KMS-11 (cell line): ENCODE data around the gene SYNPO2.

Experiments used
- H2AFZ ChIP-seq: fragments of 200-600 bp; sonication (generic); 2 replicates; pipeline ENCODE4 v1.6.1; 2016; ENCODE audit warnings: antibody characterized with exemption, mixed run types, low read depth
- H3K27ac ChIP-seq: fragments of 200-600 bp; sonication (generic); 2 replicates; pipeline ENCODE4 v1.6.1; 2016; ENCODE audit warnings: mild to moderate bottlenecking, mixed run types
- H3K27me3 ChIP-seq: fragments of 200-600 bp; sonication (generic); 2 replicates; pipeline ENCODE4 v1.6.1; 2017; ENCODE audit warnings: mild to moderate bottlenecking, low read depth, mixed run types, moderate library complexity; ENCODE audit not compliant: insufficient read depth
- H3K36me3 ChIP-seq: fragments of 200-600 bp; sonication (generic); 2 replicates; pipeline ENCODE4 v1.6.1; 2017; ENCODE audit warnings: mild to moderate bottlenecking, mixed run types; ENCODE audit not compliant: insufficient read depth
- H3K4me1 ChIP-seq: fragments of 200-600 bp; sonication (generic); 2 replicates; pipeline ENCODE4 v1.6.1; 2016; ENCODE audit warnings: mild to moderate bottlenecking, low read depth, mixed run types; ENCODE audit not compliant: poor library complexity, severe bottlenecking
- H3K4me2 ChIP-seq: fragments of 200-600 bp; sonication (generic); 2 replicates; pipeline ENCODE4 v1.7.0; 2016; ENCODE audit warnings: mild to moderate bottlenecking, mixed run types
- H3K4me3 ChIP-seq: fragments of 200-600 bp; sonication (generic); IDR thresholded peaks from 2 replicates; pipeline ENCODE4 v1.6.1; 2017; ENCODE audit warnings: low read depth, low read length, mixed read lengths; ENCODE audit not compliant: insufficient read depth
- H3K79me2 ChIP-seq: fragments of 200-600 bp; sonication (generic); 2 replicates; pipeline ENCODE4 v1.6.1; 2016; ENCODE audit warnings: low read depth, mixed run types; ENCODE audit not compliant: insufficient read depth
- H3K9ac ChIP-seq: fragments of 200-600 bp; sonication (generic); 2 replicates; pipeline ENCODE4 v1.6.1; 2016; ENCODE audit warnings: mild to moderate bottlenecking, mixed run types
- H4K20me1 ChIP-seq: fragments of 200-600 bp; sonication (generic); 2 replicates; pipeline ENCODE4 v1.6.1; 2016; ENCODE audit warnings: mild to moderate bottlenecking, mixed run types; ENCODE audit not compliant: insufficient read depth
- CTCF ChIP-seq: fragments of 200-600 bp; sonication (generic); conservative IDR thresholded peaks from 2 replicates; pipeline ENCODE4 v1.6.1; 2017; ENCODE audit warnings: low read depth, mild to moderate bottlenecking, antibody characterized with exemption, low read length, moderate library complexity, mixed read lengths

The SYNPO2 gene

GRCh38 chr4:119082661-119083060 is 194.0 kb downstream of the SYNPO2 start:
- Histone ChIP-seq H3K79me2 (no peaks in the 10 kb centered on the region), H3K9ac (no peak overlapping the region), H2AFZ (no peak overlapping the region), H4K20me1 (no peaks in the 10 kb centered on the region), H3K36me3 (no peaks in the 10 kb centered on the region), H3K4me2 (no peak overlapping the region), H3K27ac (no peak overlapping the region), H3K4me3 (no peak overlapping the region), H3K27me3 (no peaks in the 10 kb centered on the region), H3K4me1 (no peaks in the 10 kb centered on the region)
- no peak for TF ChIP-seq CTCF

- TF ChIP-seq CTCF: no peak
- Histone ChIP-seq H3K36me3 (no peaks in the 10 kb centered on the region), H3K4me1 (no peaks in the 10 kb centered on the region)
These were observed 195.9 kb downstream of the SYNPO2 start for GRCh38 chr4:119084513-119084912.

GRCh38 chr4:119087121-119087520 is 198.5 kb downstream of the SYNPO2 start:
- Histone ChIP-seq H3K9ac (no peak overlapping the region), H3K36me3 (no peaks in the 10 kb centered on the region), H3K4me2 (no peak overlapping the region), H3K79me2 (no peaks in the 10 kb centered on the region), H3K27ac (no peak overlapping the region), H2AFZ (no peak overlapping the region), H3K4me1 (no peaks in the 10 kb centered on the region), H4K20me1 (no peaks in the 10 kb centered on the region), H3K4me3 (no peak overlapping the region), H3K27me3 (no peaks in the 10 kb centered on the region)
- TF ChIP-seq CTCF: no peak

More at GRCh38 chr4:119084513-119084912, 195.9 kb downstream of the SYNPO2 start:
- Histone ChIP-seq H3K27ac (no peak overlapping the region), H3K79me2 (no peaks in the 10 kb centered on the region), H3K27me3 (no peaks in the 10 kb centered on the region), H4K20me1 (no peaks in the 10 kb centered on the region), H3K9ac (no peak overlapping the region), H3K4me2 (no peak overlapping the region), H2AFZ (no peak overlapping the region), H3K4me3 (no peak overlapping the region)

- no peak overlapping the region for H2AFZ ChIP-seq
These were observed 199.0 kb downstream of the SYNPO2 start for GRCh38 chr4:119087656-119088055.

More at GRCh38 chr4:119087656-119088055, 199.0 kb downstream of the SYNPO2 start:
- Histone ChIP-seq H3K4me3 (no peak overlapping the region), H3K27ac (no peak overlapping the region), H4K20me1 (no peaks in the 10 kb centered on the region), H3K9ac (no peak overlapping the region), H3K4me2 (no peak overlapping the region), H3K79me2 (no peaks in the 10 kb centered on the region), H3K27me3 (no peaks in the 10 kb centered on the region), H3K36me3 (no peaks in the 10 kb centered on the region), H3K4me1 (no peaks in the 10 kb centered on the region)
- TF ChIP-seq CTCF: no peak
